Measurements from ENCODE around the gene CFAP20. TPM values are rescaled to one million over a fixed set of nuclear protein-coding genes. Genes with fewer than 3 reads are reported as not detected.

CFAP20 gene
- total RNA-seq, 1 donor from 2014 or later: 45.9 TPM

GRCh38 chr16:58116081-58116480, 13.1 kb downstream of the CFAP20 start:
- Mint-ChIP-seq H3K9me3 (ENCODE audit: low read depth) (no peaks in the 10 kb centered on the region), H3K4me3 (ENCODE audit: low read depth) (no peak overlapping the region), H3K27me3 (no peaks in the 10 kb centered on the region), H3K4me1 (ENCODE audit: low read depth) (peaks cover 21% of the 10 kb centered on the region), H3K36me3 (ENCODE audit: insufficient read depth) (peaks cover 26% of the 10 kb centered on the region), H3K27ac (no peak overlapping the region)
- TF ChIP-seq, protein P1, sequence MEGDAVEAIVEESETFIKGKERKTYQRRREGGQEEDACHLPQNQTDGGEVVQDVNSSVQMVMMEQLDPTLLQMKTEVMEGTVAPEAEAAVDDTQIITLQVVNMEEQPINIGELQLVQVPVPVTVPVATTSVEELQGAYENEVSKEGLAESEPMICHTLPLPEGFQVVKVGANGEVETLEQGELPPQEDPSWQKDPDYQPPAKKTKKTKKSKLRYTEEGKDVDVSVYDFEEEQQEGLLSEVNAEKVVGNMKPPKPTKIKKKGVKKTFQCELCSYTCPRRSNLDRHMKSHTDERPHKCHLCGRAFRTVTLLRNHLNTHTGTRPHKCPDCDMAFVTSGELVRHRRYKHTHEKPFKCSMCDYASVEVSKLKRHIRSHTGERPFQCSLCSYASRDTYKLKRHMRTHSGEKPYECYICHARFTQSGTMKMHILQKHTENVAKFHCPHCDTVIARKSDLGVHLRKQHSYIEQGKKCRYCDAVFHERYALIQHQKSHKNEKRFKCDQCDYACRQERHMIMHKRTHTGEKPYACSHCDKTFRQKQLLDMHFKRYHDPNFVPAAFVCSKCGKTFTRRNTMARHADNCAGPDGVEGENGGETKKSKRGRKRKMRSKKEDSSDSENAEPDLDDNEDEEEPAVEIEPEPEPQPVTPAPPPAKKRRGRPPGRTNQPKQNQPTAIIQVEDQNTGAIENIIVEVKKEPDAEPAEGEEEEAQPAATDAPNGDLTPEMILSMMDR (IDR thresholded peaks at IDR 0.05; ENCODE audit: unreplicated experiment): no peak
- no peak for DNase-seq (ENCODE audit: low spot score, unreplicated experiment)

GRCh38 chr16:58114827-58115825, 14.1 kb downstream of the CFAP20 start:
- H3K4me1 Mint-ChIP-seq (ENCODE audit: low read depth): peaks cover 11% of the 10 kb centered on the region
- DNase-seq (ENCODE audit: low spot score, unreplicated experiment): no peak
- H3K27ac Mint-ChIP-seq: no peak overlapping the region
- H3K9me3 Mint-ChIP-seq (ENCODE audit: low read depth): no peaks in the 10 kb centered on the region
- TF ChIP-seq, protein P1 (IDR thresholded peaks at IDR 0.05; ENCODE audit: unreplicated experiment): no peak
- H3K4me3 Mint-ChIP-seq (ENCODE audit: low read depth): no peak overlapping the region
- H3K27me3 Mint-ChIP-seq: no peaks in the 10 kb centered on the region
- peaks cover 26% of the 10 kb centered on the region for H3K36me3 Mint-ChIP-seq (ENCODE audit: insufficient read depth)

DNA sequence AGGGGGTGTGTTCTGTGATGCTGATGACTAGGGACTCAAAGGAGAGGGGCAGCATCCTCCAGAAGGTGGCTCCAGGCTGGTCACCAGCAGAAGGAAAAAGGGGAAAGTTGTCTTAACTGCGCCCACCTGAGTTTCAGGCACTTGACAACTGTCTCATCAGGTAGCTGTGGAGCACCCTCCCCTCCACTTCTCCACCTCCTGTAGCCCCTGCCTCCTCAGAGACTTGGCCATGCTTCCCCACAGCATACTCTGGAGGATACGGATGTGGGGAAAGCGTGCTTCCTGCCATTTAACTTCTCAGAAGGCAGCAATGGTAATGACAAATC, 17.9 kb downstream of the CFAP20 start:
- peaks cover 21% of the 10 kb centered on the region for H3K36me3 Mint-ChIP-seq (ENCODE audit: insufficient read depth)
- TF ChIP-seq, protein P1 (IDR thresholded peaks at IDR 0.05; ENCODE audit: unreplicated experiment): no peak
- DNase-seq (ENCODE audit: low spot score, unreplicated experiment): no peak
- peaks cover under 1% of the 10 kb centered on the region for H3K4me1 Mint-ChIP-seq (ENCODE audit: low read depth)
- no peaks in the 10 kb centered on the region for H3K27me3 Mint-ChIP-seq
- H3K4me3 Mint-ChIP-seq (ENCODE audit: low read depth): no peak overlapping the region
- no peaks in the 10 kb centered on the region for H3K9me3 Mint-ChIP-seq (ENCODE audit: low read depth)
- no peak overlapping the region for H3K27ac Mint-ChIP-seq

- TF ChIP-seq, protein P1 (IDR thresholded peaks at IDR 0.05; ENCODE audit: unreplicated experiment): no peak
- Mint-ChIP-seq H3K27ac (no peak overlapping the region), H3K27me3 (no peaks in the 10 kb centered on the region), H3K4me1 (ENCODE audit: low read depth) (peaks cover 1% of the 10 kb centered on the region), H3K4me3 (ENCODE audit: low read depth) (no peak overlapping the region), H3K9me3 (ENCODE audit: low read depth) (no peaks in the 10 kb centered on the region), H3K36me3 (ENCODE audit: insufficient read depth) (peaks cover 21% of the 10 kb centered on the region)
- no peak for DNase-seq (ENCODE audit: low spot score, unreplicated experiment)
Measured at GRCh38 chr16:58110571-58111301, 18.4 kb downstream of the CFAP20 start.

DNA sequence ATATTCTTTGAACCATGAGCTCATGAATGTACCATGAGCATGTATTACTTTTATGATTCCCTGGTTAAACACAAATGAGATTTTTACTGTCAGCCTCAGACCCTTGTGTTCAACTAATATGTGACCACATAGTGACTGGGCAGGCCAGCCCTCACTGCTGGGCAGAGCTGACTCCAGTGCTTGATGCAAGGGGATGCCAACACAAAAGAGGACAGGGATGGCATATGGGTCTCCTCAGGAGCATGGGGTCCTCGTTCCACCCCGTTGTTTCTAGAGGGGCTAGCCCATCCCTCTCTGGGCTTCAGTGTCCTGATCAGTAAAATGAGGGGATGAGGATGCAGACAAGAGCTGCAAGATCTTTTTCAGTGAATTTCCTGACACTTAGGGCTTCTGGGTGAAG, 19.3 kb downstream of the CFAP20 start:
- Mint-ChIP-seq H3K9me3 (ENCODE audit: low read depth) (no peaks in the 10 kb centered on the region), H3K4me3 (ENCODE audit: low read depth) (no peak overlapping the region), H3K27me3 (no peaks in the 10 kb centered on the region), H3K36me3 (ENCODE audit: insufficient read depth) (peaks cover 15% of the 10 kb centered on the region), H3K27ac (no peak overlapping the region), H3K4me1 (ENCODE audit: low read depth) (peaks cover 3% of the 10 kb centered on the region)
- TF ChIP-seq, protein P1 (IDR thresholded peaks at IDR 0.05; ENCODE audit: unreplicated experiment): no peak
- no peak for DNase-seq (ENCODE audit: low spot score, unreplicated experiment)

All from progenitor cell of endocrine pancreas (in vitro differentiated cells).